Measurements from ENCODE around the gene POU2AF1.

POU2AF1 gene

DNA sequence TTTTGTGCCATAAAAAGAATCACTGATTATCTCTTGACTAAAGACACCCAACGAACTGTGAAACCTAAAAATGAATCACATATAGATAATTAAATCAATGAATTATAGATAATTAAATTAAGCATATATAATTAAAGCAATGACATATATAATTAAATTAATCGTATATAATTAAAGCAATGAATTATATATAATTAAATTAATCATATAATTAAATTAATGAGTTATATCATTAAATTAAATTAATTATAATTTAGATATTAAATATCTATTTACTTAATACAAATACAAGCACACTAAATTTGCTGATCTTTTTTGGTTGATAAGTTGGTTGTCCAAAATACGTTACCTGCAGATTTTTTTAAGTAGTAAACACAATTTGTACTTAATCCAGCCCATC is 30.9 kb downstream of the POU2AF1 start:
- ATAC-seq = no peak
- TF ChIP-seq, protein P1, sequence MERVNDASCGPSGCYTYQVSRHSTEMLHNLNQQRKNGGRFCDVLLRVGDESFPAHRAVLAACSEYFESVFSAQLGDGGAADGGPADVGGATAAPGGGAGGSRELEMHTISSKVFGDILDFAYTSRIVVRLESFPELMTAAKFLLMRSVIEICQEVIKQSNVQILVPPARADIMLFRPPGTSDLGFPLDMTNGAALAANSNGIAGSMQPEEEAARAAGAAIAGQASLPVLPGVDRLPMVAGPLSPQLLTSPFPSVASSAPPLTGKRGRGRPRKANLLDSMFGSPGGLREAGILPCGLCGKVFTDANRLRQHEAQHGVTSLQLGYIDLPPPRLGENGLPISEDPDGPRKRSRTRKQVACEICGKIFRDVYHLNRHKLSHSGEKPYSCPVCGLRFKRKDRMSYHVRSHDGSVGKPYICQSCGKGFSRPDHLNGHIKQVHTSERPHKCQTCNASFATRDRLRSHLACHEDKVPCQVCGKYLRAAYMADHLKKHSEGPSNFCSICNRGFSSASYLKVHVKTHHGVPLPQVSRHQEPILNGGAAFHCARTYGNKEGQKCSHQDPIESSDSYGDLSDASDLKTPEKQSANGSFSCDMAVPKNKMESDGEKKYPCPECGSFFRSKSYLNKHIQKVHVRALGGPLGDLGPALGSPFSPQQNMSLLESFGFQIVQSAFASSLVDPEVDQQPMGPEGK (CRISPR knock-in tag; IDR thresholded peaks at IDR 0.05; ENCODE audit: borderline replicate concordance) = no peak
- no peak for TF ChIP-seq ZNF8 (CRISPR knock-in tag; IDR thresholded peaks at IDR 0.05)
- TF ChIP-seq ZFP30 (CRISPR knock-in tag; IDR thresholded peaks at IDR 0.05) = no peak
- no peak for TF ChIP-seq BACH2 (CRISPR knock-in tag; IDR thresholded peaks at IDR 0.05; ENCODE audit: borderline replicate concordance)
- TF ChIP-seq TCF4 (CRISPR knock-in tag; IDR thresholded peaks at IDR 0.05; ENCODE audit: borderline replicate concordance) = no peak
- no peak for TF ChIP-seq POU6F1 (CRISPR knock-in tag; IDR thresholded peaks at IDR 0.05; ENCODE audit: borderline replicate concordance, low read depth)
- TF ChIP-seq ISL1 (CRISPR knock-in tag; IDR thresholded peaks at IDR 0.05) = no peak

- no peak for ATAC-seq
- TF ChIP-seq BACH2 (CRISPR knock-in tag; IDR thresholded peaks at IDR 0.05; ENCODE audit: borderline replicate concordance) = no peak
- TF ChIP-seq RARB (CRISPR knock-in tag; IDR thresholded peaks at IDR 0.05) = no peak
- no peak for TF ChIP-seq TOX (CRISPR knock-in tag; IDR thresholded peaks at IDR 0.05; ENCODE audit: borderline replicate concordance)
- TF ChIP-seq ZNF565 (CRISPR knock-in tag; conservative IDR thresholded peaks at IDR 0.05; ENCODE audit: low read depth) = no peak
- TF ChIP-seq ZFP30 (CRISPR knock-in tag; IDR thresholded peaks at IDR 0.05) = no peak
- no peak for TF ChIP-seq CREB5 (CRISPR knock-in tag; IDR thresholded peaks at IDR 0.05; ENCODE audit: low read depth)
- TF ChIP-seq PPARA (CRISPR knock-in tag; IDR thresholded peaks at IDR 0.05; ENCODE audit: borderline replicate concordance) = no peak
- no peak for TF ChIP-seq SNAI2 (CRISPR knock-in tag; IDR thresholded peaks at IDR 0.05)
- TF ChIP-seq CSDC2 (CRISPR knock-in tag; IDR thresholded peaks at IDR 0.05) = no peak
- no peak for TF ChIP-seq ARNTL (CRISPR knock-in tag; IDR thresholded peaks at IDR 0.05; ENCODE audit: borderline replicate concordance, low read depth)
- no peak for TF ChIP-seq POU6F1 (CRISPR knock-in tag; IDR thresholded peaks at IDR 0.05; ENCODE audit: borderline replicate concordance, low read depth)
- TF ChIP-seq ZFP3 (CRISPR knock-in tag; IDR thresholded peaks at IDR 0.05) = no peak
- no peak for TF ChIP-seq ZNF70 (CRISPR knock-in tag; IDR thresholded peaks at IDR 0.05)
- TF ChIP-seq TCF4 (CRISPR knock-in tag; IDR thresholded peaks at IDR 0.05; ENCODE audit: borderline replicate concordance) = no peak
- no peak for TF ChIP-seq ISL1 (CRISPR knock-in tag; IDR thresholded peaks at IDR 0.05)
- TF ChIP-seq ESRRG (CRISPR knock-in tag; IDR thresholded peaks at IDR 0.05) = no peak
- TF ChIP-seq, protein P2, sequence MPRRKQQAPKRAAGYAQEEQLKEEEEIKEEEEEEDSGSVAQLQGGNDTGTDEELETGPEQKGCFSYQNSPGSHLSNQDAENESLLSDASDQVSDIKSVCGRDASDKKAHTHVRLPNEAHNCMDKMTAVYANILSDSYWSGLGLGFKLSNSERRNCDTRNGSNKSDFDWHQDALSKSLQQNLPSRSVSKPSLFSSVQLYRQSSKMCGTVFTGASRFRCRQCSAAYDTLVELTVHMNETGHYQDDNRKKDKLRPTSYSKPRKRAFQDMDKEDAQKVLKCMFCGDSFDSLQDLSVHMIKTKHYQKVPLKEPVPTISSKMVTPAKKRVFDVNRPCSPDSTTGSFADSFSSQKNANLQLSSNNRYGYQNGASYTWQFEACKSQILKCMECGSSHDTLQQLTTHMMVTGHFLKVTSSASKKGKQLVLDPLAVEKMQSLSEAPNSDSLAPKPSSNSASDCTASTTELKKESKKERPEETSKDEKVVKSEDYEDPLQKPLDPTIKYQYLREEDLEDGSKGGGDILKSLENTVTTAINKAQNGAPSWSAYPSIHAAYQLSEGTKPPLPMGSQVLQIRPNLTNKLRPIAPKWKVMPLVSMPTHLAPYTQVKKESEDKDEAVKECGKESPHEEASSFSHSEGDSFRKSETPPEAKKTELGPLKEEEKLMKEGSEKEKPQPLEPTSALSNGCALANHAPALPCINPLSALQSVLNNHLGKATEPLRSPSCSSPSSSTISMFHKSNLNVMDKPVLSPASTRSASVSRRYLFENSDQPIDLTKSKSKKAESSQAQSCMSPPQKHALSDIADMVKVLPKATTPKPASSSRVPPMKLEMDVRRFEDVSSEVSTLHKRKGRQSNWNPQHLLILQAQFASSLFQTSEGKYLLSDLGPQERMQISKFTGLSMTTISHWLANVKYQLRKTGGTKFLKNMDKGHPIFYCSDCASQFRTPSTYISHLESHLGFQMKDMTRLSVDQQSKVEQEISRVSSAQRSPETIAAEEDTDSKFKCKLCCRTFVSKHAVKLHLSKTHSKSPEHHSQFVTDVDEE (CRISPR knock-in tag; IDR thresholded peaks at IDR 0.05) = no peak
Observed at GRCh38 chr11:111347723-111348115, 31.4 kb downstream of the POU2AF1 start.

DNA sequence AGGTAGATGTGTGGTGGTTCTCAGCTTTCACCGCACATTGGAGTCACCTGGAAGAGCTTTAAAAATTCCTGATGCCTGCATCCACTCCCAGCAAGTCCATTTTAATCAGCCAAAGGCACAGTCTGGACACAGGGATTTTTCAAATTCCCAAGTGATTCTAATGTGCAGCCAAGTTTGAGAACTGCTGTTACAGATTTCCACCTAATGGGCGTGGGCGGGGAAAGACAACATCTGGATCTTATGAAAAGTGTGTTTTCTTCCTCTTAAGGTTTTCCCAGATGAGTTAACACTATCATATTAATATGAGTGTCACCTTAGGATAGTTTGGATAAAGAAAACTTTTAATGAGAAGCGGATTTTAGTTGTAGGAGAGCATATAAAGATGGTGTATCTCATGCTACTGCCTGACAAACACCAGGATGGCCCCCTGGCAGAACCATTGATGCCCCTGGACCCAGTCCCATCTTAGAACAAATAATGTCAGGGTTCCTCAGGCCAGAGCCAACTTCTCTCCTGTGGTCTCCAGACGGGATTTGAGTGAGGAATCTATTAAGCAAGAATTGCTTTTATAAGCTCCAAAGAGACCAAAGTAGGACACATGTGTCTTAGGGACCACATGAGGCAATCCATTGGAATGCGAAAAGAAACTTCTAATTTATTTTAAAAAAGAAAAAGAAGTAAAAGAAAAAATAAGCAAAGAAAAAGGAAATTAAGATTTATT is 31.9 kb downstream of the POU2AF1 start:
- no peak for ATAC-seq
- TF ChIP-seq ESRRG (CRISPR knock-in tag; IDR thresholded peaks at IDR 0.05) = no peak
- no peak for TF ChIP-seq CSRNP3 (CRISPR knock-in tag; IDR thresholded peaks at IDR 0.05)
- no peak for TF ChIP-seq ZNF70 (CRISPR knock-in tag; IDR thresholded peaks at IDR 0.05)
- TF ChIP-seq ZNF8 (CRISPR knock-in tag; IDR thresholded peaks at IDR 0.05) = no peak
- no peak for TF ChIP-seq SNAI2 (CRISPR knock-in tag; IDR thresholded peaks at IDR 0.05)
- no peak for TF ChIP-seq ISL1 (CRISPR knock-in tag; IDR thresholded peaks at IDR 0.05)
- TF ChIP-seq RARB (CRISPR knock-in tag; IDR thresholded peaks at IDR 0.05) = no peak
- TF ChIP-seq, protein P1 (CRISPR knock-in tag; IDR thresholded peaks at IDR 0.05; ENCODE audit: borderline replicate concordance) = no peak
- TF ChIP-seq ZNF565 (CRISPR knock-in tag; conservative IDR thresholded peaks at IDR 0.05; ENCODE audit: low read depth) = no peak
- TF ChIP-seq ARNTL (CRISPR knock-in tag; IDR thresholded peaks at IDR 0.05; ENCODE audit: borderline replicate concordance, low read depth) = no peak
- no peak for TF ChIP-seq ZFP3 (CRISPR knock-in tag; IDR thresholded peaks at IDR 0.05)
- no peak for TF ChIP-seq GLIS3 (CRISPR knock-in tag; IDR thresholded peaks at IDR 0.05)
- TF ChIP-seq PPARA (CRISPR knock-in tag; IDR thresholded peaks at IDR 0.05; ENCODE audit: borderline replicate concordance) = no peak
- TF ChIP-seq TOX (CRISPR knock-in tag; IDR thresholded peaks at IDR 0.05; ENCODE audit: borderline replicate concordance) = no peak
- TF ChIP-seq CSDC2 (CRISPR knock-in tag; IDR thresholded peaks at IDR 0.05) = no peak
- no peak for TF ChIP-seq OSR1 (CRISPR knock-in tag; IDR thresholded peaks at IDR 0.05)
- TF ChIP-seq ZC3H10 (CRISPR knock-in tag; IDR thresholded peaks at IDR 0.05) = no peak

Data from SK-N-SH treated with all-trans-retinoic acid at 6 μM for 48 hours (cell line).